Spleen (tissue), 7 donors: ENCODE data around the gene TMEM176B.

Experiments used
- CTCF ChIP-seq, 11 experiments: fragments of 200-600 bp in 7 of 11; fragments of 450-650 bp in 4 of 11; sonication (generic) in 4 of 11; IDR thresholded peaks in 8 of 11; conservative IDR thresholded peaks in 3 of 11; 1 replicate in 7 of 11; 2 replicates in 4 of 11; pipeline versions ENCODE4 v1.4.0 to v1.8.0; 2016 to 2021; ENCODE audit warnings: antibody characterized with exemption in 11 of 11, inconsistent platforms in 4 of 11, mild to moderate bottlenecking in 1 of 11
- POLR2A ChIP-seq, 3 donors: fragments of 450-650 bp; IDR thresholded peaks; one replicate each; pipeline ENCODE4 v1.5.1; 2017; ENCODE audit warnings: antibody characterized with exemption in 3 of 3, mild to moderate bottlenecking in 1 of 3
- POLR2AphosphoS5 ChIP-seq, 3 donors: sonication (generic); formaldehyde crosslinking; IDR thresholded peaks; one replicate each; pipeline ENCODE4 v1.5.1; 2017; ENCODE audit warnings: antibody characterized with exemption in 3 of 3
- donor health status: DM: no; HTN: no; CAD: no; lungs with moderate emphysema.
- donor health status: DM: no; HTN: no; CAD: no.
- donor health status: DM: no; HTN: no; CAD: no.

- peak in 10 of 11 experiments; percentile 28 to 63 (median 42) for TF ChIP-seq CTCF (IDR thresholded peaks at IDR 0.05 in 8 of 11, conservative IDR thresholded peaks at IDR 0.05 in 3 of 11)
- no peak for TF ChIP-seq POLR2A (IDR thresholded peaks at IDR 0.05)
- no peak for TF ChIP-seq POLR2AphosphoS5 (IDR thresholded peaks at IDR 0.05)
Observed at GRCh38 chr7:150753826-150754603, 46.1 kb downstream of the TMEM176B start.
